GM18867 (cell line): ENCODE measurements around the gene ANKRD12.

ENCODE experiments used
- ATAC-seq: cut with Tn5 transposase; IDR thresholded peaks from one replicate; pipeline ENCODE4 v1.9.1; 2021; ENCODE audit warnings: mild to moderate bottlenecking, moderate library complexity; ENCODE audit not compliant: unreplicated experiment

The ANKRD12 gene

DNA sequence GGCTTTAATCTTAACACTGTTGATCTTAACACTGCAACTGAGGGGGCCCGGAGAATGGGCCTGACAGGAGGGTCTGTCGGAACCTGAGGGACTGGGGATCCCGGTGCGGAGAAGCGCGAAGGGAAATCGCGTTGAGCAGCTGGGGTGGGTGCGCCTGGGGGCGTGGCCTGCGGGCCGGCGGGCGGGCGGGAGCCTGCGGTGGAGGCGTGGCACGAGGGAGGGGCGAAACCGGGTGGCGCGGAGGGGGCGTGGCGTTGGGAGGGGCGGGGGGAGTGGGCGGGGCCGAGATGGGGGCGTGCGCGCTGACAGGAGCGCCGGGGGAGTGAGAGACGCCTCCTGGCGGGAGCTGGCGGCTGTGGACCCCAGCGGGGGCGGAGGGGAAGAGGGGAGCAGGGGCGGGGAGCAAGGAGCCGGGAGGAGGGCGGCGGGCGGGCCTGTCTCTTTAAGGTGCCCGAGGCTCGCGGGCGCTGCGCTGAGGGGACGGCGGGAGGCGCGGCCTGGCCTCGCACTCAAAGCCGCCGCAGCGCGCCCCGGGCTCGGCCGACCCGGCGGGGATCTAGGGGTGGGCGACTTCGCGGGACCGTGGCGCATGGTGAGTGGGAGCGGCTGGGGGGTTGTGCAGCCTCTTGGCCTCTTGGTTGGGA is 197.9 kb downstream of the ANKRD12 start, which contains the start of gene TWSG1:
TSS of gene TWSG1 (plus strand) at position 445 of the 644 bp plus-strand sequence. CDS start 2,457 bp downstream, outside the sequence.
- ATAC-seq = peak; percentile 88

DNA sequence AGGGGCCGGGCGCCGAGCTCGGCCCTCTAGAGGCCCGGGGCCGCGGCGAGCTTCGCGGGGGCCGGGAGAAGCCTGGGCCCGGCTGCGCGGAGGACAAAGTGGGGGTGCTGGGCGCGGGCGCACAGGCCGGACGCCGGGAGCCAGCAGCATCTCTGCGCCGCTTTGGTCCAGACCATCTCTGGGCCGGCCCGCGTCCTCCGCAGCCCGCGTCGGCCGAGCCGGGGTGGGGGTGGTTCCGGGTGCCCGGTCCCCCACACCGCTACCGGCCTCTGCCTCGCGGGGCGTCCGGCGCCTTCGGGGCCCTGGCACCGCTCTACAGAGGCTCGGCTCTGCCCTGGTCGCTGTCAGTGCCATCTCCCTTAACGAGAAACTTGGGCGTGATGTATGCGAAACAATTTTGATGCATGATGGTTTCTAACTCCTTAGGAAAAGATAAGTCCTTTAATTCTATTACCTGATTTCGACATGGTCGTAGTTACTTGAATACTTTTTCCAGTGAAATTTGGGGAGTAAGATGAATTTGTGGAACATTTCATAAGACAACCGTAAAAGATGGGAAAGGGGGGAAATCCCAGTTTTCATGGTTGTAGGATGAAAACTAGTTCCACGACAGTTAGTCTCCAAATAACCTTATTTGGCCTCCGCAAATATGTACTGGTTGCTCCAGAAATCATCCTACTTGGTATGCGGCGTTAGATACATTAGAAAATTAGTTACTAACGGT is 198.6 kb downstream of the ANKRD12 start:
- ATAC-seq = peak; percentile 52
